Measurements from ENCODE around the gene UPF3A.

Gene UPF3A

GRCh38 chr13:114309806-114310410, 28.5 kb downstream of the UPF3A start:
- no peak for TF ChIP-seq CTCF (IDR thresholded peaks at IDR 0.05; ENCODE audit: control extremely low read depth, extremely low read depth, low read depth, missing control alignments)
- POLR2A ChIA-PET: no interaction called here
- no peak for DNase-seq (ENCODE audit: extremely low spot score)
- CTCF ChIA-PET: interaction anchor here (1.1 to 2.2 kb wide), 4 partner anchors 16 to 44 kb away, joined by 3 to 5 read pairs (median 5); no protein-coding TSS in a partner anchor

GRCh38 chr13:114310956-114311355, 29.6 kb downstream of the UPF3A start:
- DNase-seq (ENCODE audit: extremely low spot score): no peak
- CTCF ChIA-PET: interaction anchor here (0.6 to 2.2 kb wide), 6 partner anchors 11 to 45 kb away, joined by 3 to 5 read pairs (median 4); partner anchors contain the start of gene UPF3A
- no peak for TF ChIP-seq CTCF (IDR thresholded peaks at IDR 0.05; ENCODE audit: control extremely low read depth, extremely low read depth, low read depth, missing control alignments)
- POLR2A ChIA-PET: no interaction called here

- CTCF ChIA-PET: interaction anchor here (0.6 to 1.8 kb wide), 5 partner anchors 11 to 30 kb away, joined by 3 to 5 read pairs (median 3); partner anchors contain the start of gene UPF3A
- POLR2A ChIA-PET: no interaction called here
- no peak for TF ChIP-seq CTCF (IDR thresholded peaks at IDR 0.05; ENCODE audit: control extremely low read depth, extremely low read depth, low read depth, missing control alignments)
- DNase-seq (ENCODE audit: extremely low spot score): no peak
These were observed 30.0 kb downstream of the UPF3A start for GRCh38 chr13:114311387-114311786.

- TF ChIP-seq CTCF (IDR thresholded peaks at IDR 0.05; ENCODE audit: control extremely low read depth, extremely low read depth, low read depth, missing control alignments): no peak
- no peak for DNase-seq (ENCODE audit: extremely low spot score)
- ChIA-PET CTCF (interaction anchor here (1.5 to 1.8 kb wide), 2 partner anchors 12 to 29 kb away, joined by 3 to 5 read pairs; no protein-coding TSS in a partner anchor), POLR2A (no interaction called here)
These were observed 30.5 kb downstream of the UPF3A start for GRCh38 chr13:114311908-114312307.

GRCh38 chr13:114313061-114313860, 31.9 kb downstream of the UPF3A start:
- CTCF ChIA-PET: interaction anchor here (1.4 to 1.8 kb wide), 3 partner anchors 9 to 22 kb away, joined by 3 to 5 read pairs (median 3); no protein-coding TSS in a partner anchor
- peak; percentile 65 for DNase-seq (ENCODE audit: extremely low spot score)
- no peak for TF ChIP-seq CTCF (IDR thresholded peaks at IDR 0.05; ENCODE audit: control extremely low read depth, extremely low read depth, low read depth, missing control alignments)
- POLR2A ChIA-PET: no interaction called here

GRCh38 chr13:114314074-114314912, 32.9 kb downstream of the UPF3A start, which contains the start of gene CHAMP1:
TSS of gene CHAMP1 (plus strand) at chr13:114314503. CDS start at chr13:114323843, 9,340 bp downstream.
- TF ChIP-seq CTCF (IDR thresholded peaks at IDR 0.05; ENCODE audit: control extremely low read depth, extremely low read depth, low read depth, missing control alignments): no peak
- ChIA-PET CTCF (interaction anchor here (1.8 kb wide), 1 partner anchor 10 kb away, joined by 5 read pairs; no protein-coding TSS in a partner anchor), POLR2A (no interaction called here)
- peak; percentile 95 for DNase-seq (ENCODE audit: extremely low spot score)

Measured in GM10248 (cell line).